Fibroblast of lung (primary cell): ENCODE data around the gene TBXAS1. TPM values are rescaled to one million over a fixed set of nuclear protein-coding genes. Genes with fewer than 3 reads are reported as not detected.

Source experiments
- DNase-seq, 2 donors: peaks; one replicate each; pipeline versions ENCODE4 v3.0.0 to v3.0.0-alpha.2; 2010; ENCODE audit warnings: low read depth in 2 of 2
- H2AFZ ChIP-seq: 2 replicates; pipeline ENCODE4 v1.5.1; 2012; ENCODE audit warnings: low read length, control low read depth, inconsistent platforms
- H3K27ac ChIP-seq: 2 replicates; pipeline ENCODE4 v1.5.1; 2011; ENCODE audit warnings: low read length, control low read depth; ENCODE audit not compliant: insufficient read depth
- H3K27me3 ChIP-seq: 2 replicates; pipeline ENCODE4 v1.5.1; 2011; ENCODE audit warnings: mild to moderate bottlenecking, low read length; ENCODE audit not compliant: control insufficient read depth, insufficient read depth
- H3K36me3 ChIP-seq: 2 replicates; pipeline ENCODE4 v1.5.1; 2011; ENCODE audit warnings: low read length; ENCODE audit not compliant: control insufficient read depth, insufficient read depth
- H3K4me1 ChIP-seq: 2 replicates; pipeline ENCODE4 v1.5.1; 2011; ENCODE audit warnings: low read length; ENCODE audit not compliant: control insufficient read depth, insufficient read depth; ENCODE audit errors: extremely low read depth
- H3K4me2 ChIP-seq: 2 replicates; pipeline ENCODE4 v1.5.1; 2011; ENCODE audit warnings: low read length, control low read depth; ENCODE audit not compliant: insufficient read depth; ENCODE audit errors: extremely low read depth
- H3K4me3 ChIP-seq, 4 experiments: fragments of 200-600 bp in 1 of 4; sonication (generic) in 1 of 4; replicated peaks in 1 of 4; 2 replicates each; pipeline ENCODE4 v1.5.1; 2011 to 2016; ENCODE audit warnings: low read length in 4 of 4, low read depth in 3 of 4, mild to moderate bottlenecking in 3 of 4, control low read depth in 2 of 4, inconsistent platforms in 1 of 4, mixed read lengths in 1 of 4; ENCODE audit not compliant: insufficient read depth in 1 of 4; ENCODE audit errors: control extremely low read depth in 1 of 4
- H3K79me2 ChIP-seq: 2 replicates; pipeline ENCODE4 v1.5.1; 2012; ENCODE audit warnings: mild to moderate bottlenecking, low read length, inconsistent platforms; ENCODE audit not compliant: control insufficient read depth, insufficient read depth
- H3K9ac ChIP-seq: 2 replicates; pipeline ENCODE4 v1.5.1; 2011; ENCODE audit warnings: mild to moderate bottlenecking, low read length, control low read depth; ENCODE audit not compliant: insufficient read depth
- H3K9me3 ChIP-seq: 2 replicates; pipeline ENCODE4 v1.5.1; 2012; ENCODE audit warnings: low read depth, low read length; ENCODE audit not compliant: control insufficient read depth, insufficient read depth
- H4K20me1 ChIP-seq: 2 replicates; pipeline ENCODE4 v1.5.1; 2011; ENCODE audit warnings: low read length; ENCODE audit not compliant: control insufficient read depth, insufficient read depth; ENCODE audit errors: extremely low read depth
- CTCF ChIP-seq, 2 donors: IDR thresholded peaks in 1 of 2; conservative IDR thresholded peaks in 1 of 2; 1 replicate in 1 of 2; 2 replicates in 1 of 2; pipeline ENCODE4 v1.5.1; 2011 to 2012; ENCODE audit warnings: low read length in 2 of 2, control low read depth in 1 of 2, inconsistent platforms in 1 of 2, low read depth in 1 of 2, mild to moderate bottlenecking in 1 of 2
- EZH2 ChIP-seq: IDR thresholded peaks from 2 replicates; pipeline ENCODE4 v1.5.1; 2012; ENCODE audit warnings: low read length, control low read depth, mild to moderate bottlenecking; ENCODE audit errors: missing control alignments
- polyA plus RNA-seq, 2 donors: library from polyadenylated mRNA; depleted of rRNA in 1 of 2; stranded (reverse) in 1 of 2; unstranded in 1 of 2; fragments of >200 nt; gene quantifications; 2 replicates each; pipeline ENCODE4 v1.2.1, GENCODE V29; 2011 to 2012; ENCODE audit warnings: missing spikeins in 1 of 2
- total RNA-seq: library from RNA; depleted of rRNA; stranded (reverse); fragments of >200 nt; gene quantifications from 2 replicates; pipeline ENCODE4 v1.2.1, GENCODE V29; 2014

Gene TBXAS1
- total and polyA plus RNA-seq, 2 donors (not counting 1 experiment from before 2014, with no cell fraction given): 1.5 to 2.1 TPM

GRCh38 chr7:140023728-140024127 lies 194.7 kb downstream of the TBXAS1 start:
- Histone ChIP-seq H3K9ac (no peak overlapping the region), H3K4me2 (no peak overlapping the region), H3K79me2 (no peaks in the 10 kb centered on the region), H3K9me3 (no peaks in the 10 kb centered on the region), H2AFZ (no peak overlapping the region), H3K36me3 (peaks cover 8% of the 10 kb centered on the region), H3K27ac (no peak overlapping the region), H4K20me1 (no peaks in the 10 kb centered on the region), H3K4me3 (no peak overlapping the region), H3K27me3 (no peaks in the 10 kb centered on the region), H3K4me1 (no peaks in the 10 kb centered on the region)
- no peak for TF ChIP-seq CTCF (conservative IDR thresholded peaks at IDR 0.05 in 1 of 2, IDR thresholded peaks at IDR 0.05 in 1 of 2; ENCODE audit: low read depth in 1 of 2, low read length in 2 of 2)
- no peak for TF ChIP-seq EZH2
- DNase-seq: no peak

GRCh38 chr7:140024585-140024984 lies 195.5 kb downstream of the TBXAS1 start:
- peaks cover 8% of the 10 kb centered on the region for H3K36me3 ChIP-seq
- H3K27me3 ChIP-seq: no peaks in the 10 kb centered on the region
- TF ChIP-seq CTCF (conservative IDR thresholded peaks at IDR 0.05 in 1 of 2, IDR thresholded peaks at IDR 0.05 in 1 of 2; ENCODE audit: low read depth in 1 of 2, low read length in 2 of 2): no peak
- no peak for TF ChIP-seq EZH2
- H3K79me2 ChIP-seq: no peaks in the 10 kb centered on the region
- no peak for DNase-seq
- no peaks in the 10 kb centered on the region for H3K4me1 ChIP-seq
- no peak overlapping the region for H3K4me2 ChIP-seq
- H3K9ac ChIP-seq: no peak overlapping the region
- no peaks in the 10 kb centered on the region for H4K20me1 ChIP-seq
- H3K4me3 ChIP-seq: no peak overlapping the region
- H3K9me3 ChIP-seq: no peaks in the 10 kb centered on the region
- H3K27ac ChIP-seq: no peak overlapping the region
- no peak overlapping the region for H2AFZ ChIP-seq

- no peaks in the 10 kb centered on the region for H3K27me3 ChIP-seq
- H3K9me3 ChIP-seq: no peaks in the 10 kb centered on the region
- H3K79me2 ChIP-seq: no peaks in the 10 kb centered on the region
- no peak overlapping the region for H3K4me3 ChIP-seq
- H3K27ac ChIP-seq: no peak overlapping the region
- no peak overlapping the region for H3K4me2 ChIP-seq
- no peak overlapping the region for H3K9ac ChIP-seq
- H3K4me1 ChIP-seq: no peaks in the 10 kb centered on the region
- DNase-seq: no peak
- H3K36me3 ChIP-seq: peaks cover 8% of the 10 kb centered on the region
- no peak overlapping the region for H2AFZ ChIP-seq
- no peaks in the 10 kb centered on the region for H4K20me1 ChIP-seq
- no peak for TF ChIP-seq CTCF (conservative IDR thresholded peaks at IDR 0.05 in 1 of 2, IDR thresholded peaks at IDR 0.05 in 1 of 2; ENCODE audit: low read depth in 1 of 2, low read length in 2 of 2)
- TF ChIP-seq EZH2: no peak
Measured at GRCh38 chr7:140025241-140025640, 196.2 kb downstream of the TBXAS1 start.
